Pancreas (tissue), 10 donors: ENCODE results near the gene CSMD2. TPM values are rescaled to one million over a fixed set of nuclear protein-coding genes. Genes with fewer than 3 reads are reported as not detected.

Experiments used
- ATAC-seq, 4 donors: fragments of 200-7000 bp; cut with Tn5 transposase; one replicate each; pipeline versions ENCODE4 v1.8.0 to v1.9.1; 2020; ENCODE audit warnings: mild to moderate bottlenecking in 4 of 4, moderate library complexity in 4 of 4
- DNase-seq, 6 donors: peaks; one replicate each; pipeline ENCODE4 v3.0.0-alpha.2; 2020
- FAIRE-seq: peaks from 2 replicates; lab custom pipeline; 2012; peaks lifted over from hg19 to GRCh38; lab: Jason Lieb, UNC
- H3K27ac ChIP-seq, 4 donors: fragments of 200-600 bp; sonication (generic); 1 replicate in 3 of 4; 2 replicates in 1 of 4; pipeline versions ENCODE4 v1.5.0 to v1.8.0; 2020
- H3K27me3 ChIP-seq, 4 donors: fragments of 200-600 bp; one replicate each; pipeline ENCODE4 v1.8.0; 2021
- H3K36me3 ChIP-seq, 3 donors: fragments of 200-600 bp; sonication (generic) in 1 of 3; one replicate each; pipeline versions ENCODE4 v1.5.0 to v1.8.0; 2020 to 2021
- H3K4me1 ChIP-seq, 3 donors: fragments of 200-600 bp; one replicate each; pipeline ENCODE4 v1.8.0; 2021
- H3K4me3 ChIP-seq, 4 donors: fragments of 200-600 bp; sonication (generic) in 2 of 4; one replicate each; pipeline versions ENCODE4 v1.5.0 to v1.8.0; 2020 to 2021
- H3K9me3 ChIP-seq, 4 donors: fragments of 200-600 bp; one replicate each; pipeline ENCODE4 v1.8.0; 2021
- CTCF ChIP-seq, 4 donors: fragments of 200-600 bp; sonication (generic) in 3 of 4; IDR thresholded peaks; one replicate each; pipeline versions ENCODE4 v1.5.0 to v1.8.0; 2021; ENCODE audit warnings: antibody characterized with exemption in 4 of 4
- WGBS, 2 donors: extraction: QIAGEN DNeasy Blood & Tissue Kit; methylation state at CpG; one replicate each; pipeline ENCODE4 v1.1.7; 2013; 5-methylcytosine and 5-hydroxymethylcytosine counted together
- intact Hi-C, 3 donors: fragments of 100-400 bp; cut with DNase I; formaldehyde crosslinking; loops; one replicate each; pipeline versions ENCODE4 v1.11.1 to v1.14.2; 2022
- polyA plus RNA-seq, 2 donors: library from polyadenylated mRNA; stranded (reverse); fragments of 200-250 nt; gene quantifications; one replicate each; pipeline ENCODE4 v1.2.3, GENCODE V29; 2013
- total RNA-seq, 6 donors: library from RNA; stranded (reverse); fragmentation: NEBNext Ultra II Directional in 4 of 6; extraction: Animal tissue kit (Norgen Biotek cat#: 25700) in 4 of 6; gene quantifications; one replicate each; pipeline versions ENCODE4 v1.2.1 to v1.2.4, GENCODE V29; 2021 to 2023
- donor health status: healthy with polysubstance abuse.
- donor health status: DM: no; HTN: no; CAD: no; lungs with moderate emphysema.
- donor health status: DM: no; HTN: no; CAD: no.
- donor health status: control.
- donor health status: control.
- donor health status: Bipolar disorder and iron deficiency.
- donor health status: DM: yes; HTN: yes; CAD: no.
- donor health status: DM: no; HTN: no; CAD: no.
- donor health status: DM: no; HTN: no; CAD: no.
- donor health status: DM: yes; HTN: yes; CAD: no.

Gene CSMD2
- total and polyA plus RNA-seq, 8 donors: 0.04 to 2.0 (median 0.36) TPM

DNA sequence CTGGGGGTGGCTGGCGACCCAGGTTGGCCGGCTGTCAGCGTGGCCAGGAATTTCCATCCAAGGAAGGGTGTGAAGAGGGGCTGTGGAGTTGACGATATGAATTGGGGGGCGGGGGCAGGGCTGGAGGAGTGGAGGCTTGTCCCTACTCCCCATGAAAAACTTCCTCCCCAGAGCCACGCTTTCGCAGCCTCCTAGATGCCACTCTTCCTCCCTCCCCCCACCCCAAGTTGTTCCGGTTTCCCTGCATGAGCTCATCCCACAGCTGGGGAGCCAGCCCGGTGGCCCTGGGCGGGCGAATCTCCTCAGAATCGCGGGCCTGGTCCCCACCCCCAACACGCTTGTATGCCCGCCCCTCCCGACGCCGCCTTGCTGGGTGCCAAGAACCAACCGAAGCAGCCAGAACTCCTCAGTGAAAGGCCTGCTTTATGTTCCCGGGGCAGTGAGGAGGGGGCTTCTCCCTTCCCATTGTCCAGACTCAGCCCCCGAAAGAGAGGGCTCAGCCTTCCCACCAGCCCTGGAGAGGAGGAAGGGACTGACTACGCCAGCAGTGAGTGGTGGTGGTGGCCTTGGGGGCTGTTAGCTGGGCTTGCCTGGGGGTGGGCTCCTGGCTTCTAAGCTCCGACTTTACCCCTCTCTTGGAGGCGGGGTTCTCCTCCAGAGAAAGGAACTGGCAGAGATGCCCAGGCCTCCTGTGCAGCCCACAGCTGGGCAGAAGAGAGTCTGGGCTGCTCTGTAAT, 1.8 kb upstream of the CSMD2 start:
- WGBS, 2 donors: 3 to 8% methylated on average over 21 to 24 of the region's 24 CpGs
- no peaks in the 10 kb centered on the region for H3K9me3 ChIP-seq
- intact Hi-C loops: loop anchor here in 1 of 3 donors (10.0 kb wide), 1 partner anchor 532 kb away; no protein-coding TSS in a partner anchor
- no peak overlapping the region for H3K27ac ChIP-seq
- no peaks in the 10 kb centered on the region for H3K36me3 ChIP-seq
- no peak overlapping the region for H3K4me3 ChIP-seq
- TF ChIP-seq CTCF (IDR thresholded peaks at IDR 0.05): no peak
- peaks cover 0 to 7% (median 3%) of the 10 kb centered on the region in 3 donors for H3K4me1 ChIP-seq
- FAIRE-seq (no peak), DNase-seq (peak in 1 of 6 donors; percentile 47), ATAC-seq (no peak)
- H3K27me3 ChIP-seq: peaks cover 0 to 11% (median 2%) of the 10 kb centered on the region in 4 donors

GRCh38 chr1:34166191-34166624, 1.2 kb upstream of the CSMD2 start:
- no peak for TF ChIP-seq CTCF (IDR thresholded peaks at IDR 0.05)
- no peak for ATAC-seq

GRCh38 chr1:34165422-34165921, 442 bp upstream of the CSMD2 start:
- no peak for FAIRE-seq
- intact Hi-C loops: loop anchor here in 1 of 3 donors (10.0 kb wide), 1 partner anchor 531 kb away; no protein-coding TSS in a partner anchor
- 4% methylated on average over 13 of the region's 13 CpGs for WGBS, 2 donors
- Histone ChIP-seq H3K9me3 (no peaks in the 10 kb centered on the region), H3K27me3 (peaks cover 0 to 11% (median 2%) of the 10 kb centered on the region in 4 donors), H3K4me1 (peaks cover 0 to 7% (median 3%) of the 10 kb centered on the region in 3 donors), H3K27ac (no peak overlapping the region), H3K4me3 (peak overlapping the region in 1 of 4 donors; percentile 50), H3K36me3 (no peaks in the 10 kb centered on the region)
- no peak for DNase-seq
- no peak for TF ChIP-seq CTCF (IDR thresholded peaks at IDR 0.05)
- ATAC-seq: no peak

More at GRCh38 chr1:34166191-34166624, 1.2 kb upstream of the CSMD2 start:
- peaks cover 0 to 11% (median 2%) of the 10 kb centered on the region in 4 donors for H3K27me3 ChIP-seq
- H3K4me1 ChIP-seq: peaks cover 0 to 7% (median 3%) of the 10 kb centered on the region in 3 donors
- H3K9me3 ChIP-seq: no peaks in the 10 kb centered on the region
- H3K27ac ChIP-seq: no peak overlapping the region
- H3K4me3 ChIP-seq: no peak overlapping the region
- 6% methylated on average over 26 to 27 of the region's 27 CpGs for WGBS, 2 donors
- intact Hi-C loops: loop anchor here in 1 of 3 donors (10.0 kb wide), 1 partner anchor 531 kb away; no protein-coding TSS in a partner anchor
- DNase-seq: peak in 1 of 6 donors; percentile 67
- no peak for FAIRE-seq
- no peaks in the 10 kb centered on the region for H3K36me3 ChIP-seq

DNA sequence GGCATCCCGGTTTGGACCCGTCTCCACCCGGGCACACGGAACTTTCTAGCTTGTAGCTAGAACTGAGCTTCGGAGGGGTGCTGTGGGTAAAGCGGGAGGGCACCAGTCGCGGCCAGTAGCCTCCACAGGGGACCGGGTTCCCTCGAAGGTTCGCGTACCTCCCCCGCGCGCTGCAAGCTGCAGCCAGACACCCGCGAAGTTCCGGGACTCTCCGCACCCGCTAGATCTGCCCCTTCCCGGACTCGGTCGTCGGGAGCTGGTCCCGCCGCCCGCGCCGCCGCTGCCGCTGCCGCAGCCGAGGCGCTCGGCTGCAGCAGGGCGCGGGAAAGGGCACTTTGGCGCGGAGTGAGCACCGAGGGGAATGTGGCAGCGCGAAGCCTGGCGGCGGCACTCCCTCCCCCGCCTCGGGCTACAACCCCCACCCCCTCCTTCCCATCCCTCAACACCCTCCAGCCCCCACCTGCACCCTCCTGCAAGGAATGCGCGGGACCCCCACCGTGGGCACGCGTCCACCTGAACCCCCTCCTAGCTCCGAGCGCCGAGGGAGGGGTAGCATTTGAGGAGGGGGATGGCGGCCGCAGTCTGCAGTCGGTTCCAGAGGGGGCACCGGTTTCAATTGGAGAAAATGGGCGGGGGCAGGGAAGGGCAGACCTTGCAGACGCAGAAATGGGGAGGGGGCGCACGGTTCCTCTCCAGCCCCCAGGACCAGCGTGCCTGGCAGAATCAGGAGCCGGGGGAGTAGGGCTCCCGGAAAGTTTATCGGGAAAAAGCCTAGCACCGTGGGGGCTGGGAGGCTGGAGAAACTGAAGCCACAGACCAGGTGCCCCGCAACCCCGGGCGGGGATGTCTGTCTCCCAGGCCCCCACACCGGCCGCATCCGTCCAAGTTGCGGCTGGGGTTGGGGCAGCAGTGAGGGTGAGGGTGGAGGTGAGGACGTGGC, 968 bp downstream of the CSMD2 start:
- 1% methylated on average over 72 to 75 of the region's 75 CpGs for WGBS, 2 donors
- intact Hi-C loops: loop anchor here in 1 of 3 donors (10.0 kb wide), 1 partner anchor 529 kb away; no protein-coding TSS in a partner anchor
- no peak overlapping the region for H3K27ac ChIP-seq
- H3K4me3 ChIP-seq: peak overlapping the region; percentile 0 to 50 (median 24)
- FAIRE-seq: no peak
- H3K27me3 ChIP-seq: peaks cover 0 to 11% (median 2%) of the 10 kb centered on the region in 4 donors
- peak; percentile 36 to 44 (median 40) for ATAC-seq
- TF ChIP-seq CTCF (IDR thresholded peaks at IDR 0.05): no peak
- peaks cover 0 to 7% (median 3%) of the 10 kb centered on the region in 3 donors for H3K4me1 ChIP-seq
- H3K36me3 ChIP-seq: no peaks in the 10 kb centered on the region
- DNase-seq: peak in 3 of 6 donors; percentile 26 to 69 (median 63)
- H3K9me3 ChIP-seq: no peaks in the 10 kb centered on the region
